NCI-H128 (cell line): ENCODE results near the gene DDHD1.

Experiments used
- DNase-seq: peaks from one replicate; lab custom pipeline; 2025; ENCODE audit not compliant: unreplicated experiment; lab: John Stamatoyannopoulos, UW

The DDHD1 gene

GRCh38 chr14:53035336-53036210 lies 117.5 kb downstream of the DDHD1 start:
- no peak for DNase-seq

- no peak for DNase-seq
Observed at GRCh38 chr14:53034688-53035230, 118.4 kb downstream of the DDHD1 start.

- no peak for DNase-seq
Observed at GRCh38 chr14:53034036-53034435, 119.1 kb downstream of the DDHD1 start.

GRCh38 chr14:53032838-53033390 lies 120.2 kb downstream of the DDHD1 start:
- DNase-seq: no peak

GRCh38 chr14:53032161-53032803 lies 120.8 kb downstream of the DDHD1 start:
- no peak for DNase-seq

- no peak for DNase-seq
Observed at GRCh38 chr14:53027562-53027961, 125.6 kb downstream of the DDHD1 start.

GRCh38 chr14:53027041-53027440 lies 126.1 kb downstream of the DDHD1 start:
- DNase-seq: no peak

GRCh38 chr14:53023325-53023724 lies 129.8 kb downstream of the DDHD1 start:
- DNase-seq: no peak

GRCh38 chr14:53022593-53022992 lies 130.5 kb downstream of the DDHD1 start:
- no peak for DNase-seq

GRCh38 chr14:53020193-53020932 lies 132.8 kb downstream of the DDHD1 start:
- no peak for DNase-seq

GRCh38 chr14:53019406-53019805 lies 133.7 kb downstream of the DDHD1 start:
- no peak for DNase-seq

- no peak for DNase-seq
Observed at GRCh38 chr14:53017837-53018236, 135.3 kb downstream of the DDHD1 start.

GRCh38 chr14:53016919-53017318 lies 136.2 kb downstream of the DDHD1 start:
- DNase-seq: no peak

GRCh38 chr14:53016491-53016890 lies 136.6 kb downstream of the DDHD1 start:
- no peak for DNase-seq

- DNase-seq: no peak
Observed at GRCh38 chr14:53011053-53011462, 142.1 kb downstream of the DDHD1 start.

- no peak for DNase-seq
Observed at GRCh38 chr14:53010193-53011040, 142.7 kb downstream of the DDHD1 start.

- DNase-seq: no peak
Observed at GRCh38 chr14:53006931-53007562, 146.1 kb downstream of the DDHD1 start.

- DNase-seq: no peak
Observed at GRCh38 chr14:53004976-53005375, 148.1 kb downstream of the DDHD1 start.

- DNase-seq: no peak
Observed at GRCh38 chr14:53003776-53004175, 149.3 kb downstream of the DDHD1 start.

GRCh38 chr14:53002576-53002975 lies 150.5 kb downstream of the DDHD1 start:
- DNase-seq: no peak
